Aorta (tissue), 5 donors: ENCODE measurements around the gene MED4. TPM values are rescaled to one million over a fixed set of nuclear protein-coding genes. Genes with fewer than 3 reads are reported as not detected.

ENCODE experiments used
- ATAC-seq: fragments of 200-7000 bp; cut with Tn5 transposase; one replicate; pipeline ENCODE4 v1.9.1; 2022; ENCODE audit warnings: moderate library complexity; ENCODE audit not compliant: low FRiP score
- DNase-seq, 2 donors: peaks; one replicate each; pipeline ENCODE4 v3.0.0-alpha.2; 2020
- H3K27ac ChIP-seq, 2 donors: one replicate each; pipeline ENCODE4 v1.5.1; 2013; ENCODE audit warnings: low read length in 2 of 2, mild to moderate bottlenecking in 2 of 2, moderate library complexity in 2 of 2, control low read depth in 1 of 2, inconsistent platforms in 1 of 2, low read depth in 1 of 2
- H3K27me3 ChIP-seq, 2 donors: one replicate each; pipeline ENCODE4 v1.6.1; 2013; ENCODE audit warnings: control low read depth in 1 of 2, low read length in 1 of 2, mild to moderate bottlenecking in 1 of 2, moderate library complexity in 1 of 2; ENCODE audit not compliant: insufficient read depth in 2 of 2, control insufficient read depth in 1 of 2
- H3K36me3 ChIP-seq, 2 donors: one replicate each; pipeline ENCODE4 v1.6.1; 2013; ENCODE audit warnings: control low read depth in 1 of 2, low read length in 1 of 2, mild to moderate bottlenecking in 1 of 2; ENCODE audit not compliant: insufficient read depth in 2 of 2, control insufficient read depth in 1 of 2
- H3K4me1 ChIP-seq, 2 donors: one replicate each; pipeline ENCODE4 v1.6.1; 2013; ENCODE audit warnings: low read length in 2 of 2, control low read depth in 1 of 2, mild to moderate bottlenecking in 1 of 2, moderate library complexity in 1 of 2; ENCODE audit not compliant: insufficient read depth in 2 of 2, control insufficient read depth in 1 of 2
- H3K4me3 ChIP-seq, 2 donors: one replicate each; pipeline ENCODE4 v1.5.1; 2013; ENCODE audit warnings: low read length in 2 of 2, control low read depth in 1 of 2, mild to moderate bottlenecking in 1 of 2
- H3K9me3 ChIP-seq: one replicate; pipeline ENCODE4 v1.6.1; 2013; ENCODE audit warnings: mild to moderate bottlenecking, low read length; ENCODE audit not compliant: control insufficient read depth
- WGBS, 2 donors: extraction: QIAGEN DNeasy Blood & Tissue Kit; methylation state at CpG; one replicate each; pipeline ENCODE4 v1.1.7; 2013; 5-methylcytosine and 5-hydroxymethylcytosine counted together
- intact Hi-C, 2 donors: fragments of 100-400 bp; cut with DNase I; formaldehyde crosslinking; loops; one replicate each; pipeline versions ENCODE4 v1.14.2 to v1.15.0; 2022
- polyA plus RNA-seq, 2 donors: library from polyadenylated mRNA; stranded (reverse); fragments of 200-250 nt; gene quantifications; one replicate each; pipeline ENCODE4 v1.2.3, GENCODE V29; 2013
- total RNA-seq, 2 donors: library from RNA; stranded (reverse); fragmentation: NEBNext Ultra II Directional; extraction: Animal tissue kit (Norgen Biotek cat#: 25700); gene quantifications; one replicate each; pipeline ENCODE4 v1.2.1, GENCODE V29; 2021
- donor health status: healthy with polysubstance abuse.
- donor health status: Bipolar disorder and iron deficiency.
- donor health status: DM: no; HTN: no; CAD: no.
- donor health status: DM: no; HTN: no; CAD: no.
- donor health status: DM: yes; HTN: yes; CAD: no.

MED4 gene
- total and polyA plus RNA-seq, 4 donors, result 46.1 to 55.3 (median 51.0) TPM

DNA sequence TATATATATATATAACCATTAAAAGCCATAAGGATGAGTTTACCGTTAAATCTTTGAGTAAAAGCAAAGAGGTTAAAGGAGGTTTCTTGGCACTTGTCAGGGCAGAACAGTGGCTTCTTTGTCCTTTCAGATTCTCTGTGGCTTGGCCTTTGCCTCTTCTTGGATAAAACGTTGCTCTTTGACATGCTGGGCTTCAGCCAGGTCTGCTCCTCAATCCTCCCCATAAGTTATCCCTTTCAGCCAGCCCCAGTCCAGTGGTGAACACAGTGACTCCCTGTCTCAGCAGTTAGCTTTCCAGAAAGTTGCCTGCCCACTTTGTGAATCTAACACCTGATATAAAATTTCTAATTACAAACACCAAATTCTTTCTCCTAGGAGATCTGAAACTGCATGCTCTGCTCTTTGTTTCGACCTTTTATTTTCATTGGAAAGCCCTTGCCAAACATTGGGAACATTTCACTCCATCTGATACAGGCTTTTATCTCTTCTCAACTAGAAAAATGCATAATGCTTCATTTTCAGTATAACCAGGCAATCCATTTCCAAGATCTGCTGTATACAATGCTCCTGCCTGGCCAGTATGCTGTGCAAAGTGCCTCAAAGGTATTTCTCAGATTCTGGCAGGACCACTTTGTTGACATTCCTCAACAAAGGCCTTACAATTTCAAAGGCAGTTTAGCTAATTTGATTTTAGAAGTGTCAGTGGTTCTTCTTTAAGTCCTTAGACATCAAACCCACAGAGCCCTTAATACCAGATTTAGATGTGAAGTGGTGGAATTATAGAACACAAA is 16.2 kb upstream of the MED4 start:
- no peaks in the 10 kb centered on the region for H3K9me3 ChIP-seq
- peak overlapping the region in 1 of 2 donors; percentile 63 for H3K27ac ChIP-seq
- no peaks in the 10 kb centered on the region for H3K36me3 ChIP-seq
- ATAC-seq, result no peak
- no peak overlapping the region for H3K4me3 ChIP-seq
- 19 to 23% methylated on average over 3 of the region's 3 CpGs for WGBS, 2 donors
- H3K27me3 ChIP-seq, result no peaks in the 10 kb centered on the region
- intact Hi-C loops, result no loop called here
- peaks cover 0 to 3% of the 10 kb centered on the region in 2 donors for H3K4me1 ChIP-seq
- peak in 1 of 2 donors; percentile 54 for DNase-seq

DNA sequence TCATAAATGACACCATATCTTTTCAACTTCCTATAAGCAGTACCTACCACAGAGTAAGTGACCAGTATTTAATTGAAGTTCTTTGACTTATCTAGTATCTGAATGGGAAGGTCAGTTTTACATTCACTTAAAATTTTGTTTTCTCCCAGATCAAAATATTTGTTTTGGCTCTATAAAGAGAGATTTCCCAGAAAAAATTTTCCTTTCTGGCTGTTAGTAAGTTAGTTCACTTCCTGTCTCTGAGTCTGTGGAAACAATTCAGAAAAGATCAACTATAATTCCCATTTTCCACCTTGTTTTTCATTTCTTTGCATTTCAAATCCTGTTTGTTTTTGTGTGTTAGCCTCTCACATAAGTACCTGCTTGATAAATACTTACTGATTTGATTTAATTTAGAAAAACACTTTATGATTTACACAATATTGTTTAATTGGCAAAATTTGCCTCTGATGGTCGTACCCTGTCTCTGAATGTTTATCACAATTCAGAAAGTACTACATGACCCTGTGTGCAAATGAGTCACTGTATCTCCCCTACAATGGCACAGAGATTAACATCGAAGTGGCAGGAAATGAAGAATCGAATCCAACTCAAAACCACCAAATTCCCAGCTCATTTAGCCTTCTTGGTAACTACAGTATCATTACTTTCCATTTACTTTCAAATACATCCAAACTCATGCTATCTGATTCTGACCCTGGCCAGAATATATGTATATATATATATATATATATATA is 15.4 kb upstream of the MED4 start:
- intact Hi-C loops, result no loop called here
- Histone ChIP-seq H3K4me1 (peaks cover 0 to 3% of the 10 kb centered on the region in 2 donors), H3K27me3 (no peaks in the 10 kb centered on the region), H3K36me3 (no peaks in the 10 kb centered on the region), H3K4me3 (no peak overlapping the region), H3K27ac (peak overlapping the region in 1 of 2 donors; percentile 14), H3K9me3 (no peaks in the 10 kb centered on the region)
- DNase-seq (no peak), ATAC-seq (peak; percentile 73)
- 17 to 39% methylated on average over 3 of the region's 3 CpGs for WGBS, 2 donors

DNA sequence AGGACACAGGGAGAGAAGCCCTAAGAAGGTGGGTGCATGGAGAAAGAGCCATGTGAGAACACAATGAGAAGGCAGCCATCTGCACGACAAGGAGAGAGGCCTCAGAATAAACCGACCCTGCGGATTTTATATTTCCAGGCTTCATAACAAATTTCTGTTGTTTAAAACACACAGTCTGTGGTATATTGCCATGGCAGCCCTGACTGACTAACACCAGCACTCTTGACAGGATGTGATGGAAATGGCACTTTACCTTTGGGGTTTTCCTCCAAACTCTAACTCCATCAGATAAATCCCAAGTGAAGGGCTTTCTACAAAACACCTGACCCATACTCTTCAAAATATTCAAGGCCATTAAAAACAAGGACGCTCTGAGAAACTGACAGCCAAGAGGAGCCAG is 13.2 kb upstream of the MED4 start:
- 62 to 76% methylated on average over 4 of the region's 4 CpGs for WGBS, 2 donors
- H3K4me3 ChIP-seq, result no peak overlapping the region
- peaks cover 0 to 3% of the 10 kb centered on the region in 2 donors for H3K4me1 ChIP-seq
- H3K27me3 ChIP-seq, result no peaks in the 10 kb centered on the region
- intact Hi-C loops, result no loop called here
- ATAC-seq, result no peak
- no peak overlapping the region for H3K27ac ChIP-seq
- H3K9me3 ChIP-seq, result no peaks in the 10 kb centered on the region
- DNase-seq, result no peak
- H3K36me3 ChIP-seq, result no peaks in the 10 kb centered on the region

DNA sequence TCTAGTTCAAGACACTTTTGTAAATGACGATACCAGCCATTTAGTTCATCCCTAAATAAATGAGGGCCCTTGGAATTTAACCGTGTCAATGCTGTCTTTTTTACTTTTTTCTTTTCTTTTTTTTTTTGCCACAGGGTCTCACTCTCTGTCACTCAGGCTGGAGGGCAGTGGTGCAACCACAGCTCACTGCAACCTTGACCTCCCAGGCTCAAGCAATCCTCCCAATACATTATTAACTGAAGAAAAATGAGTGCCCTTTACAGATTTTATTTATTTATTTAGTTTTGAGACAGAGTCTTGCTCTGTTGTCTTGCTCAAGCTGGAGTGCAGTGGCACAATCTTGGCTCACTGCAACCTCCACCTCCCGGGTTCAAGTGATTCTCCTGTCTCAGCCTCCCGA is 2.9 kb upstream of the MED4 start:
- no peak for ATAC-seq
- intact Hi-C loops, result loop anchor here in 1 of 2 donors (10.0 kb wide), 1 partner anchor 207 kb away; the partner anchor contains the start of gene RB1
- H3K27me3 ChIP-seq, result no peaks in the 10 kb centered on the region
- WGBS, 2 donors, result 80 to 81% methylated on average over 4 of the region's 4 CpGs
- H3K36me3 ChIP-seq, result no peaks in the 10 kb centered on the region
- H3K4me1 ChIP-seq, result no peaks in the 10 kb centered on the region
- DNase-seq, result no peak
- H3K27ac ChIP-seq, result no peak overlapping the region
- H3K4me3 ChIP-seq, result no peak overlapping the region
- no peaks in the 10 kb centered on the region for H3K9me3 ChIP-seq

DNA sequence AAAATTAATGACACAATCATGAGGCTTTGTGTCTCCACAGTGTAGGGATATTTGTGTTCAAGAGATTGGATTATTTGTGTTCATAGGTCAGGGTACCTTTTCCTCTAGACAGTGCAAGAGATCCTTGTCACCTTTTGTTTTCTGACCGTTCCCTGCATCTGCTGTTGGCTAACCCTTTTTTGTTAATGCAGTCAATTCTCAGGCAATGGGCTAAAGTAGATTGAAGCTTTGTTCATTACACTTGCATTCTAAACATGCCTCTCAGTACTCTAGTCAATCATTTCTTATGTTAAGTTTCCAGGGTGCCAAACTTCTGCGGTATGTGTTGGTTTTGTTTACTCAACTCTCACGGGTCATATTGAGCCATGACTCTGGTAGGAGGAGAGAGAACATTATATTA is 1.8 kb upstream of the MED4 start:
- H3K36me3 ChIP-seq, result no peaks in the 10 kb centered on the region
- H3K27ac ChIP-seq, result no peak overlapping the region
- no peaks in the 10 kb centered on the region for H3K27me3 ChIP-seq
- no peak overlapping the region for H3K4me3 ChIP-seq
- no peak for DNase-seq
- WGBS, 2 donors, result 33 to 37% methylated on average over 3 of the region's 3 CpGs
- no peak for ATAC-seq
- H3K9me3 ChIP-seq, result no peaks in the 10 kb centered on the region
- no peaks in the 10 kb centered on the region for H3K4me1 ChIP-seq
- intact Hi-C loops, result loop anchor here in 1 of 2 donors (10.0 kb wide), 1 partner anchor 208 kb away; the partner anchor contains the start of gene RB1

DNA sequence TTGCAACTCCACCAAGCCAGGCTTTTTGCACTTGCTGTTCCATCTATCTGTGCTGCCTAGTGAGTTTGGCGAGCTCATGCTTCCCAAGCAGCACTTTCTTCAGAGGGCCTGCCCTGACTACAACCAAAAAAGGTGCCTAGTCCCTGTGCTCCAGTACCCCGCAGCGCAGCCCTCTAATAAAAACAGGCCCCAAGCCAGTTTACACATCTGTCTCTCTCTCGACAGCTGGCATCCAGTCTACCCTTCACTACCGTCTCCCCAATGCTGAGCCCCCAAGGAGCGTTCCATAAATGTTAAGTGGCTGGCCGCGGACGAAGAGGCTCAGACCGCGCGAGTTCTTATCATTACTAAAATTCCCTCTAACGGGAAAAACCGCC is 512 bp downstream of the MED4 start:
- H3K27me3 ChIP-seq, result no peaks in the 10 kb centered on the region
- no peaks in the 10 kb centered on the region for H3K9me3 ChIP-seq
- H3K27ac ChIP-seq, result peak overlapping the region; percentile 30 to 38
- H3K4me1 ChIP-seq, result peaks cover 0 to 2% of the 10 kb centered on the region in 2 donors
- WGBS, 2 donors, result 0 to 1% methylated on average over 14 of the region's 14 CpGs
- peak; percentile 3 for ATAC-seq
- DNase-seq, result no peak
- intact Hi-C loops, result loop anchor here (2.0 to 10.0 kb wide), 4 partner anchors 58 to 488 kb away; partner anchors contain the start of genes NUDT15 (in 2 of the 2), ITM2B (in 1 of the 2) and RB1 (in 1 of the 2)
- no peaks in the 10 kb centered on the region for H3K36me3 ChIP-seq
- H3K4me3 ChIP-seq, result peak overlapping the region; percentile 75 to 95

DNA sequence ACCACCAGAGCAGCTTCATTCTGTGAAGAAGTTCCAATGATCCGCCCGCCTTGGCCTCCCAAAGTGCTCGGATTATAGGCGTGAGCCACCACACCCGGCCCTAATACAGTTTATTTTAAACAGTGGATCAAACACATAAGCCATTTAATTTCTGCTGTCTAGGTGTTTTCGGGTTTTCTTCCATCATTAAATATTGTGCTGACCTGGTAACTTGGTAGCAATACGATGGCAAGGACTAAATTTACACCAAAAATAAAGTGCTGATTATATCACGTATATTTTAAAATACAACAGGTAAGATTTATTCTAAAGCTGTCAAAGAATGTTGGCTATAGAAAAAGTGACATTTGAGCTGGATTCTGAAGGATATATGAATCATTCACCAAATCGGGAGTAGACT is 1.3 kb downstream of the MED4 start:
- DNase-seq, result no peak
- intact Hi-C loops, result loop anchor here in 1 of 2 donors (5.0 to 10.0 kb wide), 2 partner anchors 211 to 489 kb away; partner anchors contain the start of gene RB1
- 78% methylated on average over 9 of the region's 9 CpGs for WGBS, 2 donors
- Histone ChIP-seq H3K4me3 (peak overlapping the region in 1 of 2 donors; percentile 95), H3K4me1 (peaks cover 0 to 3% of the 10 kb centered on the region in 2 donors), H3K36me3 (no peaks in the 10 kb centered on the region), H3K27ac (no peak overlapping the region), H3K9me3 (no peaks in the 10 kb centered on the region), H3K27me3 (no peaks in the 10 kb centered on the region)
- ATAC-seq, result no peak

DNA sequence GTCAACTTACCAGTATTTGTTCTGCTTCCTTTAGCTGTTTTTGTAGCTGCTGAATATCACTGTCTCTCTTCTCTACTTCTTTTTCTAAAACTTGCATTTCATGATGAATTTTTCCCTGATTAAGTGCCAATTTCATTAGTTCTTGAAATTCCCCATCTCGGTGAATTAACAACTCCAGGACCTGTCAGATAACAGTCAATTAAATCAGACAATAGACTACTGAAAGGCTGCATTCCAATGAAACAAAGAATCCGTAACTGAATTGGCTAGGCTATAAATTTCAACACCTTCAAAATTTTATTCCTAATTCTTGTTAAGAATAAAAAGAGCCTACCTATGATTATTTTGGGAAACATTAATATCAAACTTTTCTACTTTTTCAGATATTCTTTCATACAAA is 8.6 kb downstream of the MED4 start:
- no peak overlapping the region for H3K4me3 ChIP-seq
- intact Hi-C loops, result no loop called here
- ATAC-seq (no peak), DNase-seq (no peak)
- H3K27ac ChIP-seq, result no peak overlapping the region
- no peaks in the 10 kb centered on the region for H3K9me3 ChIP-seq
- H3K27me3 ChIP-seq, result no peaks in the 10 kb centered on the region
- peaks cover 0 to 3% of the 10 kb centered on the region in 2 donors for H3K36me3 ChIP-seq
- WGBS, 2 donors, result 78 to 79% methylated on average over 2 of the region's 2 CpGs
- H3K4me1 ChIP-seq, result peaks cover 0 to 3% of the 10 kb centered on the region in 2 donors
